Left forelimb (tissue), 1 donor: Measurements from ENCODE around the gene CLVS2.

Source experiments
- DNase-seq: peaks from one replicate; pipeline ENCODE4 v3.0.0-alpha.2; 2018; ENCODE audit warnings: low spot score

The CLVS2 gene

GRCh38 chr6:123027408-123027807 is 31.4 kb downstream of the CLVS2 start:
- no peak for DNase-seq

GRCh38 chr6:123028263-123028662 is 32.2 kb downstream of the CLVS2 start:
- no peak for DNase-seq

GRCh38 chr6:123030282-123030681 is 34.2 kb downstream of the CLVS2 start:
- no peak for DNase-seq

- DNase-seq = no peak
Observed at GRCh38 chr6:123036648-123037047, 40.6 kb downstream of the CLVS2 start.

GRCh38 chr6:123039431-123039830 is 43.4 kb downstream of the CLVS2 start:
- DNase-seq = no peak

- DNase-seq = no peak
Observed at GRCh38 chr6:123042401-123042800, 46.4 kb downstream of the CLVS2 start.

GRCh38 chr6:123044341-123044860 is 48.4 kb downstream of the CLVS2 start:
- no peak for DNase-seq

GRCh38 chr6:123053602-123054225 is 57.7 kb downstream of the CLVS2 start:
- DNase-seq = no peak

GRCh38 chr6:123055256-123055655 is 59.2 kb downstream of the CLVS2 start:
- no peak for DNase-seq

GRCh38 chr6:123062670-123063069 is 66.6 kb downstream of the CLVS2 start:
- DNase-seq = no peak

- DNase-seq = no peak
Observed at GRCh38 chr6:123064038-123064437, 68.0 kb downstream of the CLVS2 start.

- no peak for DNase-seq
Observed at GRCh38 chr6:123074616-123075015, 78.6 kb downstream of the CLVS2 start.

- DNase-seq = no peak
Observed at GRCh38 chr6:123085403-123085802, 89.4 kb downstream of the CLVS2 start.

- DNase-seq = no peak
Observed at GRCh38 chr6:123089226-123089625, 93.2 kb downstream of the CLVS2 start.

- DNase-seq = no peak
Observed at GRCh38 chr6:123091091-123091895, 95.3 kb downstream of the CLVS2 start.

- DNase-seq = no peak
Observed at GRCh38 chr6:123091896-123092271, 95.8 kb downstream of the CLVS2 start.

- DNase-seq = no peak
Observed at GRCh38 chr6:123094795-123095194, 98.8 kb downstream of the CLVS2 start.

GRCh38 chr6:123105561-123105960 is 109.5 kb downstream of the CLVS2 start:
- no peak for DNase-seq

- DNase-seq = no peak
Observed at GRCh38 chr6:123116370-123116769, 120.3 kb downstream of the CLVS2 start.

- DNase-seq = no peak
Observed at GRCh38 chr6:123117145-123117908, 121.3 kb downstream of the CLVS2 start.

- DNase-seq = no peak
Observed at GRCh38 chr6:123118811-123119210, 122.8 kb downstream of the CLVS2 start.
